Measurements from ENCODE around the gene ZSWIM6. TPM values are rescaled to one million over a fixed set of nuclear protein-coding genes. Genes with fewer than 3 reads are reported as not detected.

Gene ZSWIM6
- total RNA-seq, 1 experiment from 2014 or later = 10.8 TPM

DNA sequence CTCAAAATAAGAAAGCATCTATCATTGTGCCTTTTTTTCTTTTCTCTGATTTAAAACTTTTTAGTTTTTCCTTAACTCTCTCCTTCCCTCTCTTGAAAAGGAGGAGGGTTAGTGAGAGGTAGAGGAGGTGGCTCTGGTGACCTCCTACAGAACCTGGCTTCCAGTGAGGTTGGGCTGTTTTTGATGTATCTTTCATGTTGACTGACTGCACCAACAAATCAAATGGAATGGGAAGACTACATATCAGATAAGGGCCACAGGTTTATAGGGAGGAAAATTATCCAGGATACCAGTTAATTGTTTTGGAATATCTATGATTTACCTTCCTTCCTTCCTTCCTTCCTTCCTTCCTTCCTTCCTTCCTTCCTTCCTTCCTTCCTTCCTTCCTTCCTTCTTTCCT lies 173.2 kb downstream of the ZSWIM6 start:
- H3K4me3 ChIP-seq (ENCODE audit: low read depth in 2 of 2, low read length in 2 of 2) = no peak overlapping the region
- in situ Hi-C loops (cut with HindIII; ENCODE audit: low pct_unique_long_range_greater_than_20kb, low sequenced_read_pairs) = no loop called here
- ATAC-seq = no peak
- no peak for DNase-seq (ENCODE audit: low read depth, low spot score)
- H3K27ac ChIP-seq (ENCODE audit: low read length) = no peak overlapping the region
- no peaks in the 10 kb centered on the region for H3K4me1 ChIP-seq (ENCODE audit: control insufficient read depth, insufficient read depth, low read length)
- intact Hi-C loops (cut with micrococcal nuclease; ENCODE audit: unreplicated experiment) = no loop called here
- no peaks in the 10 kb centered on the region; the same call in 1 of the 2 replicates for H3K36me3 ChIP-seq (ENCODE audit: control insufficient read depth, insufficient read depth, low read length)
- no peaks in the 10 kb centered on the region for H3K9me3 ChIP-seq (ENCODE audit: control insufficient read depth, insufficient read depth, low read depth, low read length)
- no peak for TF ChIP-seq TCF7L2 (IDR thresholded peaks at IDR 0.05; ENCODE audit: low read depth, low read length)
- TF ChIP-seq POLR2AphosphoS5 (IDR thresholded peaks at IDR 0.05; ENCODE audit: low read depth, low read length) = no peak
- TF ChIP-seq SIN3A (IDR thresholded peaks at IDR 0.05; ENCODE audit: borderline replicate concordance, insufficient read depth, low read depth, low read length) = no peak
- TF ChIP-seq, protein P1, sequence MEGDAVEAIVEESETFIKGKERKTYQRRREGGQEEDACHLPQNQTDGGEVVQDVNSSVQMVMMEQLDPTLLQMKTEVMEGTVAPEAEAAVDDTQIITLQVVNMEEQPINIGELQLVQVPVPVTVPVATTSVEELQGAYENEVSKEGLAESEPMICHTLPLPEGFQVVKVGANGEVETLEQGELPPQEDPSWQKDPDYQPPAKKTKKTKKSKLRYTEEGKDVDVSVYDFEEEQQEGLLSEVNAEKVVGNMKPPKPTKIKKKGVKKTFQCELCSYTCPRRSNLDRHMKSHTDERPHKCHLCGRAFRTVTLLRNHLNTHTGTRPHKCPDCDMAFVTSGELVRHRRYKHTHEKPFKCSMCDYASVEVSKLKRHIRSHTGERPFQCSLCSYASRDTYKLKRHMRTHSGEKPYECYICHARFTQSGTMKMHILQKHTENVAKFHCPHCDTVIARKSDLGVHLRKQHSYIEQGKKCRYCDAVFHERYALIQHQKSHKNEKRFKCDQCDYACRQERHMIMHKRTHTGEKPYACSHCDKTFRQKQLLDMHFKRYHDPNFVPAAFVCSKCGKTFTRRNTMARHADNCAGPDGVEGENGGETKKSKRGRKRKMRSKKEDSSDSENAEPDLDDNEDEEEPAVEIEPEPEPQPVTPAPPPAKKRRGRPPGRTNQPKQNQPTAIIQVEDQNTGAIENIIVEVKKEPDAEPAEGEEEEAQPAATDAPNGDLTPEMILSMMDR (IDR thresholded peaks at IDR 0.05) = no peak
- TF ChIP-seq, protein P2, sequence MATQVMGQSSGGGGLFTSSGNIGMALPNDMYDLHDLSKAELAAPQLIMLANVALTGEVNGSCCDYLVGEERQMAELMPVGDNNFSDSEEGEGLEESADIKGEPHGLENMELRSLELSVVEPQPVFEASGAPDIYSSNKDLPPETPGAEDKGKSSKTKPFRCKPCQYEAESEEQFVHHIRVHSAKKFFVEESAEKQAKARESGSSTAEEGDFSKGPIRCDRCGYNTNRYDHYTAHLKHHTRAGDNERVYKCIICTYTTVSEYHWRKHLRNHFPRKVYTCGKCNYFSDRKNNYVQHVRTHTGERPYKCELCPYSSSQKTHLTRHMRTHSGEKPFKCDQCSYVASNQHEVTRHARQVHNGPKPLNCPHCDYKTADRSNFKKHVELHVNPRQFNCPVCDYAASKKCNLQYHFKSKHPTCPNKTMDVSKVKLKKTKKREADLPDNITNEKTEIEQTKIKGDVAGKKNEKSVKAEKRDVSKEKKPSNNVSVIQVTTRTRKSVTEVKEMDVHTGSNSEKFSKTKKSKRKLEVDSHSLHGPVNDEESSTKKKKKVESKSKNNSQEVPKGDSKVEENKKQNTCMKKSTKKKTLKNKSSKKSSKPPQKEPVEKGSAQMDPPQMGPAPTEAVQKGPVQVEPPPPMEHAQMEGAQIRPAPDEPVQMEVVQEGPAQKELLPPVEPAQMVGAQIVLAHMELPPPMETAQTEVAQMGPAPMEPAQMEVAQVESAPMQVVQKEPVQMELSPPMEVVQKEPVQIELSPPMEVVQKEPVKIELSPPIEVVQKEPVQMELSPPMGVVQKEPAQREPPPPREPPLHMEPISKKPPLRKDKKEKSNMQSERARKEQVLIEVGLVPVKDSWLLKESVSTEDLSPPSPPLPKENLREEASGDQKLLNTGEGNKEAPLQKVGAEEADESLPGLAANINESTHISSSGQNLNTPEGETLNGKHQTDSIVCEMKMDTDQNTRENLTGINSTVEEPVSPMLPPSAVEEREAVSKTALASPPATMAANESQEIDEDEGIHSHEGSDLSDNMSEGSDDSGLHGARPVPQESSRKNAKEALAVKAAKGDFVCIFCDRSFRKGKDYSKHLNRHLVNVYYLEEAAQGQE (IDR thresholded peaks at IDR 0.05; ENCODE audit: insufficient read depth in 1 of 2, low read depth in 2 of 2, low read length in 1 of 2) = no peak
- ChIA-PET POLR2A (no interaction called here), CTCF (no interaction called here)
- BruUV-seq (replicated peaks) = no TSS peak
- no peaks in the 10 kb centered on the region for H3K27me3 ChIP-seq (ENCODE audit: control insufficient read depth, insufficient read depth, low read length)

DNA sequence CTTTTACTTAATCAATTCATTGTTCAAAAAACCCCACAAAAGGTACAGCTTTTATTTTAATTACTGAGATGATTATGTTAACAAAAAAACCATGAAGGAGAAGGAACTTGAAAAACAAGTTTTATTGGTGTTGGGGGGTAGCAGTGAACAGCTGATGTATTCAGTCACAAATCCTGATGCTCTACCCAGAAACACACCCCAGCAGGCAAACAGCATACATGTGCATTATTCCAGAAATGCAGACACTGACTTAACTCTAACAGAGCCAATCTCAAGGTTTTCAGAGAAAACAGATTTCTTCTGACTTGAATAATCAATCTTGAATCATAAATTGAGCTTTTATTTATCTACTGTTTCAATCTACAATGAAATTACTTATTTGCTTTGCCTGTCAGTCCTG lies 175.2 kb downstream of the ZSWIM6 start:
- in situ Hi-C loops (cut with HindIII; ENCODE audit: low pct_unique_long_range_greater_than_20kb, low sequenced_read_pairs) (no loop called here), intact Hi-C loops (cut with micrococcal nuclease; ENCODE audit: unreplicated experiment) (no loop called here)
- ChIA-PET POLR2A (no interaction called here), CTCF (no interaction called here)
- DNase-seq (ENCODE audit: low read depth, low spot score) (no peak), ATAC-seq (no peak)
- TF ChIP-seq POLR2AphosphoS5 (IDR thresholded peaks at IDR 0.05; ENCODE audit: low read depth, low read length) (no peak), TCF7L2 (IDR thresholded peaks at IDR 0.05; ENCODE audit: low read depth, low read length) (no peak)
- H3K36me3 ChIP-seq (ENCODE audit: control insufficient read depth, insufficient read depth, low read length) = no peaks in the 10 kb centered on the region; the same call in 1 of the 2 replicates
- no peaks in the 10 kb centered on the region for H3K4me1 ChIP-seq (ENCODE audit: control insufficient read depth, insufficient read depth, low read length)
- H3K9me3 ChIP-seq (ENCODE audit: control insufficient read depth, insufficient read depth, low read depth, low read length) = no peaks in the 10 kb centered on the region
- no peaks in the 10 kb centered on the region for H3K27me3 ChIP-seq (ENCODE audit: control insufficient read depth, insufficient read depth, low read length)
- BruUV-seq (replicated peaks) = no TSS peak
- H3K27ac ChIP-seq (ENCODE audit: low read length) = no peak overlapping the region
- H3K4me3 ChIP-seq (ENCODE audit: low read depth in 2 of 2, low read length in 2 of 2) = no peak overlapping the region

DNA sequence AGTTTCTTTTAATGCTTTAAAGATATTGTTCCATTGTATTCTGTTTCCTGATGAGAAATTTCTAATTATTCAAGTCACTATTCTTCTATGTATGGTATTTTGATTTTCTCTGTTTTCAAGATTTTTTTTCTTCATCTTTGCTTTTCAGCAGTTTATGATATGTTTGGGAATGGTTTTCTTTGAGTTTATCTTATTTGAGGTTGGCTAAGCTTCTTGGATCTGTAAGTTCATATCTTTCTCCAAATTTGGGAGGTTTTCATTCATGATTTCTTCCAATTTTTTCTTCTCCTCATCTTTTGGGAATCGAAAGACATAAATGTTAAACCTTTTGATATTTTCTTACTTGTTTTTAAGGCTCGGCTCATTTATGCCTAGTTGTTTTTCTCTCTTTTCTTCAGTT lies 184.9 kb downstream of the ZSWIM6 start:
- ChIA-PET POLR2A (no interaction called here), CTCF (no interaction called here)
- intact Hi-C loops (cut with micrococcal nuclease; ENCODE audit: unreplicated experiment) = no loop called here
- DNase-seq (ENCODE audit: low read depth, low spot score) (no peak), ATAC-seq (no peak)
- no peaks in the 10 kb centered on the region for H3K4me1 ChIP-seq (ENCODE audit: control insufficient read depth, insufficient read depth, low read length)
- H3K4me3 ChIP-seq (ENCODE audit: low read depth in 2 of 2, low read length in 2 of 2) = no peak overlapping the region
- in situ Hi-C loops (cut with HindIII; ENCODE audit: low pct_unique_long_range_greater_than_20kb, low sequenced_read_pairs) = no loop called here
- TF ChIP-seq, protein P1 (IDR thresholded peaks at IDR 0.05) = no peak
- TF ChIP-seq TCF7L2 (IDR thresholded peaks at IDR 0.05; ENCODE audit: low read depth, low read length) (no peak), POLR2AphosphoS5 (IDR thresholded peaks at IDR 0.05; ENCODE audit: low read depth, low read length) (no peak), SIN3A (IDR thresholded peaks at IDR 0.05; ENCODE audit: borderline replicate concordance, insufficient read depth, low read depth, low read length) (no peak)
- TF ChIP-seq, protein P2 (IDR thresholded peaks at IDR 0.05; ENCODE audit: insufficient read depth in 1 of 2, low read depth in 2 of 2, low read length in 1 of 2) = no peak
- no peaks in the 10 kb centered on the region; the same call in 1 of the 2 replicates for H3K9me3 ChIP-seq (ENCODE audit: control insufficient read depth, insufficient read depth, low read depth, low read length)
- no peaks in the 10 kb centered on the region for H3K36me3 ChIP-seq (ENCODE audit: control insufficient read depth, insufficient read depth, low read length)
- BruUV-seq (replicated peaks) = no TSS peak
- H3K27ac ChIP-seq (ENCODE audit: low read length) = no peak overlapping the region
- no peaks in the 10 kb centered on the region for H3K27me3 ChIP-seq (ENCODE audit: control insufficient read depth, insufficient read depth, low read length)
